SU-DHL-6 (cell line): ENCODE results near the gene GINS2.

Source experiments
- H2AFZ ChIP-seq: fragments of 200-600 bp; sonication (generic); 2 replicates; pipeline ENCODE4 v1.6.1; 2014; ENCODE audit warnings: low read depth, mild to moderate bottlenecking, moderate library complexity, mixed read lengths, antibody characterized with exemption, low read length; ENCODE audit not compliant: severe bottlenecking
- H3F3A ChIP-seq: fragments of 200-600 bp; shearing (Covaris generic); 2 replicates; pipeline ENCODE4 v1.6.0; 2016; ENCODE audit warnings: antibody characterized with exemption, mild to moderate bottlenecking; ENCODE audit not compliant: insufficient read depth
- H3K27ac ChIP-seq: fragments of 200-600 bp; sonication (generic); 2 replicates; pipeline ENCODE4 v1.5.1; 2016; ENCODE audit warnings: low read depth, mild to moderate bottlenecking, low read length, moderate library complexity, mixed read lengths
- H3K27me3 ChIP-seq: fragments of 200-600 bp; sonication (generic), shearing (Covaris generic); 2 replicates; pipeline ENCODE4 v1.6.0; 2014; ENCODE audit warnings: mild to moderate bottlenecking, low read length
- H3K36me3 ChIP-seq: fragments of 200-600 bp; sonication (generic); 2 replicates; pipeline ENCODE4 v1.6.1; 2014; ENCODE audit warnings: mild to moderate bottlenecking, low read length, mixed read lengths
- H3K4me2 ChIP-seq: fragments of 300-600, 200-600 bp; shearing (Covaris generic), sonication (generic); 2 replicates; pipeline ENCODE4 v1.6.0; 2014; ENCODE audit warnings: low read length, low read depth, mild to moderate bottlenecking; ENCODE audit not compliant: poor library complexity, severe bottlenecking
- H3K4me3 ChIP-seq: fragments of 200-600 bp; sonication (generic); 2 replicates; pipeline ENCODE4 v1.5.1; 2014; ENCODE audit warnings: antibody characterized with exemption, low read length, mild to moderate bottlenecking, mixed read lengths; ENCODE audit not compliant: insufficient read depth, poor library complexity, severe bottlenecking
- H3K79me2 ChIP-seq: fragments of 200-600 bp; sonication (generic); 2 replicates; pipeline ENCODE4 v1.6.1; 2014; ENCODE audit warnings: mild to moderate bottlenecking, low read length, moderate library complexity; ENCODE audit not compliant: insufficient read depth
- H3K9ac ChIP-seq: fragments of 200-600 bp; sonication (generic); 2 replicates; pipeline ENCODE4 v1.7.0; 2014; ENCODE audit warnings: mild to moderate bottlenecking, low read length
- H3K9me2 ChIP-seq: fragments of 200-600 bp; sonication (generic); replicated peaks from 2 replicates; pipeline ENCODE4 v1.6.1; 2014; ENCODE audit warnings: low read length; ENCODE audit not compliant: insufficient read depth
- H3K9me3 ChIP-seq: fragments of 200-600 bp; sonication (generic); 2 replicates; pipeline ENCODE4 v1.6.1; 2014; ENCODE audit warnings: low read length, mixed read lengths; ENCODE audit not compliant: insufficient read depth
- H4K20me1 ChIP-seq: fragments of 200-600 bp; sonication (generic); 2 replicates; pipeline ENCODE4 v1.6.1; 2014; ENCODE audit warnings: low read depth, mild to moderate bottlenecking, antibody characterized with exemption, low read length, moderate library complexity, mixed read lengths
- CTCF ChIP-seq: fragments of 200-600 bp; sonication (generic); IDR thresholded peaks from one replicate; pipeline ENCODE4 v1.5.1; 2017; ENCODE audit warnings: antibody characterized with exemption, mild to moderate bottlenecking, low read length, moderate library complexity; ENCODE audit not compliant: insufficient read depth, poor library complexity, severe bottlenecking
- EZH2phosphoT487 ChIP-seq: fragments of 200-600 bp; sonication (generic), shearing (Covaris generic); conservative IDR thresholded peaks from 2 replicates; pipeline ENCODE4 v1.6.1; 2018; ENCODE audit warnings: mild to moderate bottlenecking, antibody characterized with exemption, low read length, moderate library complexity, mixed read lengths

GINS2 gene

DNA sequence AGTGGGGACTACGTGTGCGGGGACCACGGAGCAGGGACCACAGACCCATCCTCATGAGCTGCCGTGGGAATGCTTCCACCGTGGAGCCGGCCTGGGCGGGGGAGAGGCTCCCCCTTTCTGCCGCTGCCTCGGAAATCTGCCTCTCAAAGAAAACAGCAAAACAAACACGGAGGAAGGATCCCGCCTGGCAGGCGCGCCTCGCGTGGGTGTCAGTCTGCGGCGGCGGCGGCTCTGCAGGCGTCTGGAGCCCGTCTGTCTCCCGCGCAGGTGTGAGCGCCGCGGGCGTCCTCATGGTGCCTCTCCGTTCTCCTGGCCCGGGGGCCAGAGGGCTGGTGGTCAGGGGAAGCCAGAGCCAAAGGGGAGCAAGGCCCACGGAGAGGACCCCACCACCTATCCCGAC lies 48.2 kb downstream of the GINS2 start:
- Histone ChIP-seq H3K27ac (no peak overlapping the region), H3K9me2 (no peaks in the 10 kb centered on the region), H3K79me2 (no peaks in the 10 kb centered on the region), H2AFZ (no peak overlapping the region), H3K27me3 (no peaks in the 10 kb centered on the region), H3K4me2 (no peak overlapping the region), H3K36me3 (no peaks in the 10 kb centered on the region), H4K20me1 (no peaks in the 10 kb centered on the region), H3K9me3 (no peaks in the 10 kb centered on the region), H3K9ac (no peak overlapping the region), H3F3A (no peaks in the 10 kb centered on the region), H3K4me3 (no peak overlapping the region)
- TF ChIP-seq CTCF (no peak), EZH2phosphoT487 (no peak)

GRCh38 chr16:85640254-85640558 lies 48.5 kb downstream of the GINS2 start:
- Histone ChIP-seq H3K27me3 (no peaks in the 10 kb centered on the region), H4K20me1 (no peaks in the 10 kb centered on the region), H3K36me3 (no peaks in the 10 kb centered on the region), H3K79me2 (no peaks in the 10 kb centered on the region), H3K4me3 (no peak overlapping the region), H2AFZ (no peak overlapping the region), H3K9ac (no peak overlapping the region), H3K9me3 (no peaks in the 10 kb centered on the region), H3K4me2 (no peak overlapping the region), H3K27ac (no peak overlapping the region), H3F3A (no peaks in the 10 kb centered on the region), H3K9me2 (no peaks in the 10 kb centered on the region)
- TF ChIP-seq CTCF (no peak), EZH2phosphoT487 (no peak)

GRCh38 chr16:85639529-85640253 lies 49.1 kb downstream of the GINS2 start:
- Histone ChIP-seq H3K79me2 (no peaks in the 10 kb centered on the region), H3K27me3 (no peaks in the 10 kb centered on the region), H4K20me1 (no peaks in the 10 kb centered on the region), H3K4me3 (no peak overlapping the region), H3K9me3 (no peaks in the 10 kb centered on the region), H3K36me3 (no peaks in the 10 kb centered on the region), H3K27ac (no peak overlapping the region), H3K9me2 (no peaks in the 10 kb centered on the region), H3K4me2 (no peak overlapping the region), H2AFZ (no peak overlapping the region), H3F3A (no peaks in the 10 kb centered on the region), H3K9ac (no peak overlapping the region)
- no peak for TF ChIP-seq EZH2phosphoT487
- no peak for TF ChIP-seq CTCF
